Endodermal cell (in vitro differentiated cells): ENCODE data around the gene PYGB. TPM values are rescaled to one million over a fixed set of nuclear protein-coding genes. Genes with fewer than 3 reads are reported as not detected.

Experiments
- DNase-seq: peaks from one replicate; pipeline ENCODE4 v3.0.0-alpha.2; 2017
- H3K27ac ChIP-seq: 2 replicates; pipeline ENCODE4 v1.5.1; 2013; ENCODE audit warnings: mild to moderate bottlenecking, low read depth, low read length, moderate library complexity
- H3K27me3 ChIP-seq: 2 replicates; pipeline ENCODE4 v1.6.1; 2013; ENCODE audit warnings: mild to moderate bottlenecking, low read length, moderate library complexity; ENCODE audit not compliant: insufficient read depth, control insufficient read depth, poor library complexity, severe bottlenecking
- H3K36me3 ChIP-seq: 2 replicates; pipeline ENCODE4 v1.7.0; 2013; ENCODE audit warnings: mild to moderate bottlenecking, low read length, moderate library complexity; ENCODE audit not compliant: control insufficient read depth, insufficient read depth
- H3K4me1 ChIP-seq: one replicate; pipeline ENCODE4 v1.7.0; 2013; ENCODE audit warnings: low read length; ENCODE audit not compliant: control insufficient read depth, insufficient read depth
- H3K4me3 ChIP-seq: 2 replicates; pipeline ENCODE4 v1.5.1; 2013; ENCODE audit warnings: mild to moderate bottlenecking, low read length, moderate library complexity
- H3K9ac ChIP-seq: 2 replicates; pipeline ENCODE4 v1.6.1; 2013; ENCODE audit warnings: mild to moderate bottlenecking, low read length, moderate library complexity; ENCODE audit not compliant: poor library complexity, severe bottlenecking; ENCODE audit errors: extremely low read depth
- H3K9me3 ChIP-seq: 2 replicates; pipeline ENCODE4 v1.6.1; 2013; ENCODE audit warnings: mild to moderate bottlenecking, low read length, moderate library complexity; ENCODE audit not compliant: control insufficient read depth
- H3K27ac Mint-ChIP-seq: 2 replicates; pipeline ENCODE4 v1.8.0; 2020; ENCODE audit warnings: mixed read lengths
- H3K27me3 Mint-ChIP-seq: 2 replicates; pipeline ENCODE4 v1.8.0; 2021; ENCODE audit warnings: mild to moderate bottlenecking, mixed read lengths; ENCODE audit not compliant: insufficient read depth
- H3K36me3 Mint-ChIP-seq: 2 replicates; pipeline ENCODE4 v1.8.0; 2020; ENCODE audit warnings: low read depth, mixed read lengths
- H3K4me1 Mint-ChIP-seq: 2 replicates; pipeline ENCODE4 v1.8.0; 2020; ENCODE audit warnings: mixed read lengths
- H3K4me3 Mint-ChIP-seq: 2 replicates; pipeline ENCODE4 v1.8.0; 2020; ENCODE audit warnings: mild to moderate bottlenecking, moderate library complexity, mixed read lengths
- H3K9me3 Mint-ChIP-seq: 2 replicates; pipeline ENCODE4 v1.8.0; 2020; ENCODE audit warnings: mild to moderate bottlenecking, mixed read lengths
- WGBS, 2 experiments: methylation state at CpG; one replicate each; pipeline versions ENCODE4 v1.1.5 to v1.1.7; 2013; ENCODE audit warnings: missing lambda C conversion rate in 2 of 2, mixed read lengths in 1 of 2; ENCODE audit not compliant: insufficient coverage in 1 of 2, insufficient read length in 1 of 2; 5-methylcytosine and 5-hydroxymethylcytosine counted together
- total RNA-seq, 2 donors: library from RNA; stranded (reverse); fragmentation: NEBNext Ultra II Directional in 1 of 2; extraction: Animal tissue kit (Norgen Biotek cat#: 25700) in 1 of 2; gene quantifications; 2 replicates in 1 of 2; 3 replicates in 1 of 2; pipeline ENCODE4 v1.2.1, GENCODE V29; 2021
- TF ChIP-seq, protein P1 (sequence below): fragments of 200-600 bp; sonication (generic); conservative IDR thresholded peaks from 2 replicates; pipeline ENCODE4 v1.5.0; 2021; ENCODE audit warnings: antibody characterized with exemption, mild to moderate bottlenecking

PYGB gene
- total RNA-seq, 2 donors from 2014 or later: 59.3 to 66.8 TPM

DNA sequence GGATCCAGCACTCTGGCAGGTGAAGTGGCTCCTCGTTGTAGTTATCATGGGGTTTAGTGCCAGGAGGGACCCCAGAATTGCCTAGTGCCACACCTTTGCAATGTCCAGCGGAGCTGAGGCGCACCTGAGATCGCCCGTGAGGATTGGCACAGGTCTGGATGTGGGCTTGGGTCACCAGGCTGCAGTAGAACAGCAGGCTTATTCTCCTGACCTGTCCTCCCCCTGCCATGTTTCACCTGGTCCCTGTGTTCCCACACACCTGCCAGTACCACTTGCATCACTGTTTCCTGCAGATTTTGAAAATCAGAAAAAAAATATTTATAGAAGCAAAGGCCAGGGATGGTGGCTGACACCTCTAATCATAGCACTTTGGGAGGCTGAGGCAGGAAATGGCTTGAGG lies 35.6 kb upstream of the PYGB start:
- H3K36me3 Mint-ChIP-seq: peaks cover 50% of the 10 kb centered on the region
- 97% methylated on average over 4 to 5 of the region's 5 CpGs for WGBS, 2 experiments

DNA sequence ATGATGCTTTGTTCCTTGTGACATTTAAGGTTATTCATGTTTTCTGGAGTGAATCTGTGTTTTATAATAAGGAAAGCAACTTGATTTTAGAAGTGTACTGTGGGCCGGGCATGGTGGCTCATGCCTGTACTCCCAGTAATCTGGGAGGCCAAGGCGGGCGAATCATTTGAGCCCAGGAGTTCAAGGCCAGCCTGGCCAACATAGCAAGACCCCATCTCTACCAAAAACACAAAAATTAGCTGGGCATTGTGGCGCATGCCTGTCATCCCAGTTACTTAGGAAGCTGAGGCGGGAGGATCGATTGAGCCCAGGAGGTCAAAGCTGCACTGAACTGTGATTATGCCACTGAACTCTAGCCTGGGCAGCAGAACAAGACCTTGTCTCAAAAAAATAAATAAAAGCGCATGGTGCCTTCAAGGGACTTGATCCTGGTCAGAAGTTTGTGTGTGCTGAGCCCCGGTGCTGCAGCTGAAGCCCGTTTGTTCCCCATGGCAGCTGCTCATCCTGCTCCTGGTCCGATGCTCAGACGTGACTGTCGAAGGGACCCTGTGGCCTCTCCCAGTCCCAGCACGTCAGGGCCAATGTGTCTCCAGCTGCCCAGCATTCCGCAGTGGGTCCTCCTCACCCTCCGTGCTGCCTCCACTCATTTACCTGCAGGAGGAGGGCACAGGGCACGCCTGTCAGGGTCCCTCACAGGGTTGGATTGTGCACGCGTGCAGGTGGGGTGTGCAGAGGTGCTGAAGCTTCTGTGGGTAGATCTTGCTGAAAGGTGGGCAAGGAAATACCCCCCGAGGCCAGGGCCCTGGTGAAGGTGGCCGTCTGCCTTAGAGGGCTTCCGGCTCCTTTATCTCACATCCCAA lies 34.1 kb upstream of the PYGB start:
- no peak overlapping the region for H3K27ac Mint-ChIP-seq
- Histone ChIP-seq H3K4me3 (no peak overlapping the region), H3K9me3 (no peaks in the 10 kb centered on the region), H3K4me1 (no peaks in the 10 kb centered on the region), H3K36me3 (peaks cover 68% of the 10 kb centered on the region), H3K27ac (no peak overlapping the region), H3K27me3 (no peaks in the 10 kb centered on the region), H3K9ac (no peak overlapping the region)
- H3K4me3 Mint-ChIP-seq: no peak overlapping the region
- WGBS, 2 experiments: 87 to 91% methylated on average over 10 to 21 of the region's 21 CpGs
- peaks cover 58% of the 10 kb centered on the region for H3K36me3 Mint-ChIP-seq
- no peaks in the 10 kb centered on the region for H3K27me3 Mint-ChIP-seq
- no peaks in the 10 kb centered on the region for H3K9me3 Mint-ChIP-seq
- H3K4me1 Mint-ChIP-seq: no peaks in the 10 kb centered on the region
- no peak for DNase-seq
- TF ChIP-seq, protein P1, sequence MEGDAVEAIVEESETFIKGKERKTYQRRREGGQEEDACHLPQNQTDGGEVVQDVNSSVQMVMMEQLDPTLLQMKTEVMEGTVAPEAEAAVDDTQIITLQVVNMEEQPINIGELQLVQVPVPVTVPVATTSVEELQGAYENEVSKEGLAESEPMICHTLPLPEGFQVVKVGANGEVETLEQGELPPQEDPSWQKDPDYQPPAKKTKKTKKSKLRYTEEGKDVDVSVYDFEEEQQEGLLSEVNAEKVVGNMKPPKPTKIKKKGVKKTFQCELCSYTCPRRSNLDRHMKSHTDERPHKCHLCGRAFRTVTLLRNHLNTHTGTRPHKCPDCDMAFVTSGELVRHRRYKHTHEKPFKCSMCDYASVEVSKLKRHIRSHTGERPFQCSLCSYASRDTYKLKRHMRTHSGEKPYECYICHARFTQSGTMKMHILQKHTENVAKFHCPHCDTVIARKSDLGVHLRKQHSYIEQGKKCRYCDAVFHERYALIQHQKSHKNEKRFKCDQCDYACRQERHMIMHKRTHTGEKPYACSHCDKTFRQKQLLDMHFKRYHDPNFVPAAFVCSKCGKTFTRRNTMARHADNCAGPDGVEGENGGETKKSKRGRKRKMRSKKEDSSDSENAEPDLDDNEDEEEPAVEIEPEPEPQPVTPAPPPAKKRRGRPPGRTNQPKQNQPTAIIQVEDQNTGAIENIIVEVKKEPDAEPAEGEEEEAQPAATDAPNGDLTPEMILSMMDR: no peak

More for the DNA sequence above, 35.6 kb upstream of the PYGB start:
- TF ChIP-seq, protein P1: no peak
- H3K27me3 Mint-ChIP-seq: no peaks in the 10 kb centered on the region
- no peak for DNase-seq
- H3K4me1 ChIP-seq: no peaks in the 10 kb centered on the region
- no peak overlapping the region for H3K27ac Mint-ChIP-seq
- H3K4me3 Mint-ChIP-seq: no peak overlapping the region
- H3K27me3 ChIP-seq: no peaks in the 10 kb centered on the region
- H3K4me1 Mint-ChIP-seq: no peaks in the 10 kb centered on the region
- H3K36me3 ChIP-seq: peaks cover 64% of the 10 kb centered on the region
- no peaks in the 10 kb centered on the region for H3K9me3 ChIP-seq
- H3K4me3 ChIP-seq: no peak overlapping the region
- no peak overlapping the region for H3K27ac ChIP-seq
- H3K9ac ChIP-seq: no peak overlapping the region
- H3K9me3 Mint-ChIP-seq: no peaks in the 10 kb centered on the region

DNA sequence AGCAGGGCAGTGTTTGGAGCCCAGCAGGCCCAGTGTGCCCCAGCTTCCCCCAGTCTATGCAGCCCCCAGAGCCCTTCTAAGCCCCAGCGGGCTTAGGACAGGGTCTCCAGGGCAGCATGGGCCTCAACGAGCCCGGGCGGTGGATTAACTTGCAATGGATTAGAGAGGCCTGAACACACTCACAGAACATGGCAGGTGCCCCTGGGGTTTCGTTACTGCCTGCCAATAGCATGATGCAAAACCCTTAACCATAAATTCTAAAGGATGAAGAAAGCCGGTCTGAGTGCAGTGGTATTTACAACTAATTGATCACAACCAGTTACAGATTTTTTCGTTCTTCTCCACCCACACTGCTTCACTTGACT lies 33.5 kb upstream of the PYGB start:
- WGBS, 2 experiments: 83 to 98% methylated on average over 5 to 7 of the region's 7 CpGs
- H3K36me3 Mint-ChIP-seq: peaks cover 60% of the 10 kb centered on the region
- Histone ChIP-seq H3K9me3 (no peaks in the 10 kb centered on the region), H3K27ac (no peak overlapping the region), H3K9ac (no peak overlapping the region), H3K4me1 (no peaks in the 10 kb centered on the region), H3K4me3 (no peak overlapping the region), H3K36me3 (peaks cover 75% of the 10 kb centered on the region), H3K27me3 (no peaks in the 10 kb centered on the region)
- no peaks in the 10 kb centered on the region for H3K4me1 Mint-ChIP-seq
- no peak overlapping the region for H3K27ac Mint-ChIP-seq
- DNase-seq: no peak
- no peaks in the 10 kb centered on the region for H3K27me3 Mint-ChIP-seq
- H3K9me3 Mint-ChIP-seq: no peaks in the 10 kb centered on the region
- TF ChIP-seq, protein P1: no peak
- no peak overlapping the region for H3K4me3 Mint-ChIP-seq
